Measurements from ENCODE around the gene MYL5. TPM values are rescaled to one million over a fixed set of nuclear protein-coding genes. Genes with fewer than 3 reads are reported as not detected.

MYL5 gene
- polyA plus RNA-seq, 1 experiment, result 24.4 TPM

- POLR2A ChIA-PET, result no interaction called here
- DNase-seq (ENCODE audit: low read depth), result no peak
- CTCF ChIA-PET, result no interaction called here
- Histone ChIP-seq H3K36me3 (ENCODE audit: control insufficient read depth, insufficient read depth, low read length) (no peaks in the 10 kb centered on the region), H3K4me3 (ENCODE audit: low read depth, low read length) (no peak overlapping the region), H3K27me3 (ENCODE audit: control insufficient read depth, insufficient read depth, low read length) (no peaks in the 10 kb centered on the region)
- no peak for TF ChIP-seq CTCF (IDR thresholded peaks at IDR 0.05; ENCODE audit: insufficient read depth, low read depth, low read length)
Measured at GRCh38 chr4:646460-646859, 27.9 kb upstream of the MYL5 start.

GRCh38 chr4:647481-647880 lies 26.9 kb upstream of the MYL5 start:
- ChIA-PET POLR2A (no interaction called here), CTCF (interaction anchor here (1.3 kb wide), 1 partner anchor 37 kb away, joined by 3 read pairs; no protein-coding TSS in a partner anchor)
- Histone ChIP-seq H3K36me3 (ENCODE audit: control insufficient read depth, insufficient read depth, low read length) (no peaks in the 10 kb centered on the region), H3K27me3 (ENCODE audit: control insufficient read depth, insufficient read depth, low read length) (no peaks in the 10 kb centered on the region), H3K4me3 (ENCODE audit: low read depth, low read length) (no peak overlapping the region)
- no peak for TF ChIP-seq CTCF (IDR thresholded peaks at IDR 0.05; ENCODE audit: insufficient read depth, low read depth, low read length)
- DNase-seq (ENCODE audit: low read depth), result no peak

DNA sequence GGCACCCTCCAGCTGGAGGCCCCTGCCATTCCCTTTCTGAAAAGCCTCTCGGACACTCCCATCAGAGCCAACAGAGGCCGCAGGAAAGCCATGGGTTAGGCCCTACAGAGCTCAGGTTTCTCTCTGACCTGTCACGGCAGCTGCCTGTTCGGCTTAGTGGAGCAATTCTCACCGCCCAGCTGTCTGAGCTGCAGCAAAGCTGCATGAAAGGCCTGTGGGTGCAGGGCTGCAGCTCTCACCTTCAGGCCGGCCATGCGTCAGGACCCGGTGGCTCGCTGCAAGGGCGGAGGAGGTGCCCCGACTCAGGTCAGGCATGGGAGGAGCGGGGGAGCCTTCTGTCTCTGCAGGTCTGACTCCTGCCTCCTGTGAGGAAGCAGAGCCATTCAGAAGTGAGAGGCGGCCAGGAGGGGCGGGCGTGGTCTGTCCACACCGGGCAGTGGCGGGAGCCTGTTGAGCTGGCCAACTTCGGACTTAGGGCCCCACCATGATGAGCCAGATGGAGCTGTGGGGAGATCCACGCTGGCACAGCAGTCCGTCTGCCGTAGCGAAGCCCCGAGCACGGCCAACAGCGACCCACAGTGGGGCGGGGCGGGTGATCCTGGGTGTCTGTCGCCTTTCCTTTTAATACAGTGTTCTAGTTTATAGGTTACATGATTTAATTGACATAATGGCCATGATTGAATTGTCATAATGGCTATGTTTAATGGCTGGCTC lies 25.6 kb upstream of the MYL5 start:
- CTCF ChIA-PET, result interaction anchor here (1.3 kb wide), 1 partner anchor 35 kb away, joined by 3 read pairs; no protein-coding TSS in a partner anchor
- no peak for TF ChIP-seq CTCF (IDR thresholded peaks at IDR 0.05; ENCODE audit: insufficient read depth, low read depth, low read length)
- Histone ChIP-seq H3K36me3 (ENCODE audit: control insufficient read depth, insufficient read depth, low read length) (no peaks in the 10 kb centered on the region), H3K27me3 (ENCODE audit: control insufficient read depth, insufficient read depth, low read length) (no peaks in the 10 kb centered on the region), H3K4me3 (ENCODE audit: low read depth, low read length) (no peak overlapping the region)
- no peak for DNase-seq (ENCODE audit: low read depth)
- POLR2A ChIA-PET, result no interaction called here

DNA sequence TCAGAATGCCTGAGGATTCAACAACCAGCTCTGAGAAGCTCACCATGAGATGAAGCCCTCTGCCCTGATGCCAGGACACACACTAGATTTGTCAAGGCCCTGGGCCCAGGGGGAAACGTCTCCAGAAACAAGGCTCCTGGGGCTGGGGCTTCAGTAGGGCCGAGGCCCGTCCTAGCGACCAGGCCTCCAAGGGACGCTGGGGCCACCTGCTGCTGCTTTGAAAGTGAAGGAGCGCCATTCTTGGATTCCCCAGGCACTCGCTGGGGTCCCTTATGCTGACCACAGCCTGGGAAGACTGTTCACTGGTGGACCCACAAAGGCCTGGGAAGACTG lies 25.1 kb upstream of the MYL5 start:
- Histone ChIP-seq H3K36me3 (ENCODE audit: control insufficient read depth, insufficient read depth, low read length) (no peaks in the 10 kb centered on the region), H3K27me3 (ENCODE audit: control insufficient read depth, insufficient read depth, low read length) (no peaks in the 10 kb centered on the region), H3K4me3 (ENCODE audit: low read depth, low read length) (no peak overlapping the region)
- POLR2A ChIA-PET, result no interaction called here
- TF ChIP-seq CTCF (IDR thresholded peaks at IDR 0.05; ENCODE audit: insufficient read depth, low read depth, low read length), result no peak
- CTCF ChIA-PET, result interaction anchor here (0.9 kb wide), 1 partner anchor 25 kb away, joined by 3 read pairs; the partner anchor contains the start of genes ATP5ME and MYL5
- no peak for DNase-seq (ENCODE audit: low read depth)

GRCh38 chr4:649751-650310 lies 24.5 kb upstream of the MYL5 start:
- no peak for TF ChIP-seq CTCF (IDR thresholded peaks at IDR 0.05; ENCODE audit: insufficient read depth, low read depth, low read length)
- ChIA-PET CTCF (interaction anchor here (0.9 kb wide), 1 partner anchor 24 kb away, joined by 3 read pairs; the partner anchor contains the start of genes ATP5ME and MYL5), POLR2A (no interaction called here)
- no peak overlapping the region for H3K4me3 ChIP-seq (ENCODE audit: low read depth, low read length)
- DNase-seq (ENCODE audit: low read depth), result no peak
- no peaks in the 10 kb centered on the region for H3K27me3 ChIP-seq (ENCODE audit: control insufficient read depth, insufficient read depth, low read length)
- no peaks in the 10 kb centered on the region for H3K36me3 ChIP-seq (ENCODE audit: control insufficient read depth, insufficient read depth, low read length)

Data from BJ (cell line).